Liver (tissue), 9 donors: Measurements from ENCODE around the gene ST8SIA5. TPM values are rescaled to one million over a fixed set of nuclear protein-coding genes. Genes with fewer than 3 reads are reported as not detected.

Experiments
- DNase-seq: peaks from one replicate; pipeline ENCODE4 v3.0.0-alpha.2; 2017; ENCODE audit warnings: low spot score
- H3K27ac ChIP-seq, 2 donors: one replicate each; pipeline ENCODE4 v1.7.0; 2013; ENCODE audit warnings: inconsistent platforms in 2 of 2, low read length in 2 of 2, control low read depth in 1 of 2, low read depth in 1 of 2, mild to moderate bottlenecking in 1 of 2
- H3K27me3 ChIP-seq, 4 donors: one replicate each; pipeline versions ENCODE4 v1.6.1 to v1.7.0; 2013; ENCODE audit warnings: low read length in 3 of 4, inconsistent platforms in 1 of 4, mild to moderate bottlenecking in 1 of 4, moderate library complexity in 1 of 4; ENCODE audit not compliant: control insufficient read depth in 4 of 4, insufficient read depth in 4 of 4
- H3K36me3 ChIP-seq, 4 donors: one replicate each; pipeline versions ENCODE4 v1.6.1 to v1.7.0; 2013; ENCODE audit warnings: low read length in 3 of 4, mild to moderate bottlenecking in 3 of 4, low read depth in 1 of 4, moderate library complexity in 1 of 4; ENCODE audit not compliant: control insufficient read depth in 4 of 4, insufficient read depth in 3 of 4
- H3K4me1 ChIP-seq, 4 donors: one replicate each; pipeline versions ENCODE4 v1.6.1 to v1.7.0; 2013; ENCODE audit warnings: low read length in 3 of 4, mild to moderate bottlenecking in 3 of 4, moderate library complexity in 1 of 4; ENCODE audit not compliant: control insufficient read depth in 4 of 4, insufficient read depth in 4 of 4
- H3K4me3 ChIP-seq, 3 donors: one replicate each; pipeline versions ENCODE4 v1.6.1 to v1.7.0; 2013; ENCODE audit warnings: low read length in 3 of 3, control low read depth in 1 of 3, low read depth in 1 of 3, mild to moderate bottlenecking in 1 of 3
- H3K9ac ChIP-seq, 2 donors: one replicate each; pipeline ENCODE4 v1.7.0; 2013; ENCODE audit warnings: low read length in 2 of 2, mild to moderate bottlenecking in 2 of 2, moderate library complexity in 2 of 2, control low read depth in 1 of 2, low read depth in 1 of 2
- H3K9me3 ChIP-seq, 4 donors: one replicate each; pipeline versions ENCODE4 v1.6.1 to v1.7.0; 2013; ENCODE audit warnings: low read length in 3 of 4; ENCODE audit not compliant: control insufficient read depth in 4 of 4
- ATF3 ChIP-seq: IDR thresholded peaks from 2 replicates; pipeline ENCODE4 v1.6.1; 2016; ENCODE audit warnings: antibody characterized with exemption
- CTCF ChIP-seq: fragments of 150-350 bp; IDR thresholded peaks from 2 replicates; pipeline ENCODE4 v1.5.1; 2017; ENCODE audit warnings: improper control_type of control experiment, low read depth, low read length; ENCODE audit not compliant: missing input control
- EGR1 ChIP-seq, 2 donors: IDR thresholded peaks; 2 replicates each; pipeline ENCODE4 v1.6.1; 2016 to 2018; ENCODE audit warnings: antibody characterized with exemption in 2 of 2, low read depth in 2 of 2
- FOXA2 ChIP-seq: IDR thresholded peaks from 2 replicates; pipeline ENCODE4 v1.6.1; 2016; ENCODE audit warnings: antibody characterized with exemption
- GABPA ChIP-seq, 2 donors: IDR thresholded peaks in 1 of 2; conservative IDR thresholded peaks in 1 of 2; 2 replicates each; pipeline ENCODE4 v1.6.1; 2016; ENCODE audit warnings: antibody characterized with exemption in 2 of 2, mild to moderate bottlenecking in 1 of 2, moderate library complexity in 1 of 2
- HNF4A ChIP-seq, 2 donors: conservative IDR thresholded peaks; 2 replicates each; pipeline ENCODE4 v1.6.1; 2016; ENCODE audit warnings: antibody characterized with exemption in 2 of 2, mild to moderate bottlenecking in 2 of 2
- HNF4G ChIP-seq: IDR thresholded peaks from 2 replicates; pipeline ENCODE4 v1.6.1; 2016; ENCODE audit warnings: antibody characterized with exemption
- JUND ChIP-seq, 2 donors: IDR thresholded peaks; 2 replicates each; pipeline ENCODE4 v1.6.1; 2016; ENCODE audit warnings: antibody characterized with exemption in 2 of 2
- MAX ChIP-seq: IDR thresholded peaks from 2 replicates; pipeline ENCODE4 v1.6.1; 2016; ENCODE audit warnings: antibody characterized with exemption
- NR2F2 ChIP-seq: IDR thresholded peaks from 2 replicates; pipeline ENCODE4 v1.6.1; 2016; ENCODE audit warnings: antibody characterized with exemption
- RXRA ChIP-seq, 2 donors: IDR thresholded peaks; 2 replicates each; pipeline ENCODE4 v1.6.1; 2017 to 2018; ENCODE audit warnings: antibody characterized with exemption in 2 of 2, mild to moderate bottlenecking in 1 of 2
- SP1 ChIP-seq: IDR thresholded peaks from 2 replicates; pipeline ENCODE4 v1.6.1; 2018; ENCODE audit warnings: antibody characterized with exemption, mild to moderate bottlenecking
- YY1 ChIP-seq: IDR thresholded peaks from 2 replicates; pipeline ENCODE4 v1.6.1; 2016; ENCODE audit warnings: antibody characterized with exemption, mild to moderate bottlenecking
- ZBTB33 ChIP-seq: IDR thresholded peaks from 2 replicates; pipeline ENCODE4 v1.6.1; 2016; ENCODE audit warnings: antibody characterized with exemption
- WGBS: extraction: QIAGEN DNeasy Blood & Tissue Kit; methylation state at CpG from one replicate; pipeline ENCODE4 v1.1.7; 2013; 5-methylcytosine and 5-hydroxymethylcytosine counted together
- polyA plus RNA-seq, 2 donors: library from polyadenylated mRNA; stranded (reverse) in 1 of 2; unstranded in 1 of 2; fragments of 200-250 nt in 1 of 2; fragments of >200 nt in 1 of 2; fragmentation: Nextera tagmentation in 1 of 2; extraction: Ambion mirVana in 1 of 2; gene quantifications; one replicate each; pipeline versions ENCODE4 v1.2.1 to v1.2.3, GENCODE V29; 2013 to 2015
- total RNA-seq, 2 donors: library from RNA; depleted of rRNA; stranded (reverse); fragments of >200 nt; gene quantifications; one replicate each; pipeline ENCODE4 v1.2.3, GENCODE V29; 2014
- donor health status: healthy.
- donor health status: healthy.
- donor health status: healthy.
- donor health status: healthy.
- donor health status: healthy.

Gene ST8SIA5
- total and polyA plus RNA-seq, 4 donors = under 0.01 to 0.12 (median 0.05) TPM; not detected in 1

- DNase-seq = no peak
Observed at GRCh38 chr18:46754661-46755292, 2.1 kb downstream of the ST8SIA5 start.

GRCh38 chr18:46754188-46754587 is 2.7 kb downstream of the ST8SIA5 start:
- TF ChIP-seq YY1 (no peak), HNF4A (conservative IDR thresholded peaks at IDR 0.05) (no peak), NR2F2 (no peak), RXRA (IDR thresholded peaks at IDR 0.05) (no peak)
- no peak overlapping the region for H3K4me3 ChIP-seq

More at GRCh38 chr18:46754661-46755292, 2.1 kb downstream of the ST8SIA5 start:
- 49% methylated on average over 13 of the region's 13 CpGs for WGBS
- no peaks in the 10 kb centered on the region for H3K36me3 ChIP-seq
- TF ChIP-seq EGR1 (IDR thresholded peaks at IDR 0.05; ENCODE audit: low read depth in 2 of 2) (no peak), HNF4G (no peak), HNF4A (conservative IDR thresholded peaks at IDR 0.05) (no peak), NR2F2 (no peak), JUND (IDR thresholded peaks at IDR 0.05) (no peak), SP1 (no peak), RXRA (IDR thresholded peaks at IDR 0.05) (no peak)
- peaks cover 0 to 14% (median 6%) of the 10 kb centered on the region in 4 donors for H3K27me3 ChIP-seq
- no peaks in the 10 kb centered on the region for H3K9me3 ChIP-seq
- H3K4me3 ChIP-seq = no peak overlapping the region
- no peak overlapping the region for H3K9ac ChIP-seq
- H3K27ac ChIP-seq = no peak overlapping the region
- peaks cover 0 to 25% (median 8%) of the 10 kb centered on the region in 4 donors for H3K4me1 ChIP-seq

GRCh38 chr18:46751882-46752281 is 5.0 kb downstream of the ST8SIA5 start:
- Histone ChIP-seq H3K27me3 (peaks cover 0 to 7% (median 5%) of the 10 kb centered on the region in 4 donors), H3K27ac (no peak overlapping the region), H3K9ac (no peak overlapping the region), H3K9me3 (no peaks in the 10 kb centered on the region), H3K36me3 (no peaks in the 10 kb centered on the region), H3K4me1 (peaks cover 0 to 12% (median 5%) of the 10 kb centered on the region in 4 donors), H3K4me3 (no peak overlapping the region)
- 88% methylated on average over 8 of the region's 8 CpGs for WGBS
- DNase-seq = no peak
- TF ChIP-seq HNF4A (conservative IDR thresholded peaks at IDR 0.05) = no peak
- no peak for TF ChIP-seq ATF3
- no peak for TF ChIP-seq MAX
- TF ChIP-seq NR2F2 = no peak
- no peak for TF ChIP-seq RXRA (IDR thresholded peaks at IDR 0.05)
- TF ChIP-seq YY1 = no peak
- TF ChIP-seq SP1 = no peak
- no peak for TF ChIP-seq HNF4G

More at GRCh38 chr18:46754188-46754587, 2.7 kb downstream of the ST8SIA5 start:
- no peak for DNase-seq
- peaks cover 0 to 14% (median 5%) of the 10 kb centered on the region in 4 donors for H3K27me3 ChIP-seq
- H3K4me1 ChIP-seq = peaks cover 0 to 25% (median 8%) of the 10 kb centered on the region in 4 donors
- H3K9ac ChIP-seq = no peak overlapping the region
- no peak overlapping the region for H3K27ac ChIP-seq
- WGBS = 73% methylated on average over 3 of the region's 3 CpGs
- H3K9me3 ChIP-seq = no peaks in the 10 kb centered on the region
- H3K36me3 ChIP-seq = no peaks in the 10 kb centered on the region

- Histone ChIP-seq H3K36me3 (no peaks in the 10 kb centered on the region), H3K27me3 (peaks cover 0 to 7% (median 3%) of the 10 kb centered on the region in 4 donors), H3K4me1 (peaks cover 0 to under 1% (median 0%) of the 10 kb centered on the region in 4 donors), H3K4me3 (no peak overlapping the region), H3K27ac (no peak overlapping the region), H3K9ac (no peak overlapping the region), H3K9me3 (no peaks in the 10 kb centered on the region)
- DNase-seq = no peak
- 71% methylated on average over 6 of the region's 6 CpGs for WGBS
- no peak for TF ChIP-seq YY1
- TF ChIP-seq MAX = no peak
- TF ChIP-seq ATF3 = no peak
- TF ChIP-seq HNF4G = no peak
- TF ChIP-seq NR2F2 = no peak
- TF ChIP-seq ZBTB33 = no peak
- no peak for TF ChIP-seq RXRA (IDR thresholded peaks at IDR 0.05)
- TF ChIP-seq FOXA2 = no peak
- no peak for TF ChIP-seq CTCF
- TF ChIP-seq GABPA (IDR thresholded peaks at IDR 0.05 in 1 of 2, conservative IDR thresholded peaks at IDR 0.05 in 1 of 2) = no peak
Observed at GRCh38 chr18:46750626-46751025, 6.2 kb downstream of the ST8SIA5 start.
